Astrocyte (in vitro differentiated cells and primary cell): ENCODE results near the gene TTC23.

Experiments used
- CTCF ChIP-seq: IDR thresholded peaks from 2 replicates; pipeline ENCODE4 v1.5.1; 2011; ENCODE audit warnings: low read depth, mild to moderate bottlenecking, inconsistent platforms, low read length, moderate library complexity; ENCODE audit not compliant: insufficient read depth
- EZH2 ChIP-seq: IDR thresholded peaks from 2 replicates; pipeline ENCODE4 v1.6.1; 2012; ENCODE audit warnings: mild to moderate bottlenecking, low read length, inconsistent platforms; ENCODE audit not compliant: insufficient read depth

- TF ChIP-seq CTCF, result no peak
- TF ChIP-seq EZH2, result no peak
Measured at GRCh38 chr15:99230867-99231266, 18.5 kb downstream of the TTC23 start.
